Measurements from ENCODE around the gene AHNAK.

DNA sequence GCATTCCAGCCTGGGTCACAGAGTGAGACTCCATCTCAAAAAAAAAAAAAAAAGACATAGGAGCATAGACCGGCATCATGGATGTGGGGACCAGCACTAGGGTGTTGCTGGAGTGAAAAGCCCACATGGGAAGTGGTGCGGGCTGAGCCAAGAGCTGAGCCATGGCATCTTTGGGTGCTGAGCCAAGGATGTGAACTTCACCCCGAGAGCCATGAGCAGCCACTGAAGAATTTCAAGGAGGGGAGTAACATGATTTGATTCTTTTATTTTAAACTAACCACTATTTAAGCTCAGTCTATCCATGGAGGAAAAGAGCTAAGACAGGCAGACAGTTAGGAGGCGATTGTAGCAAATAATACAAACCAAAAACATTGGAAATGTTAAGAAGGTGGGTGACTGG is 57.4 kb downstream of the AHNAK start:
- TF ChIP-seq, protein P1, sequence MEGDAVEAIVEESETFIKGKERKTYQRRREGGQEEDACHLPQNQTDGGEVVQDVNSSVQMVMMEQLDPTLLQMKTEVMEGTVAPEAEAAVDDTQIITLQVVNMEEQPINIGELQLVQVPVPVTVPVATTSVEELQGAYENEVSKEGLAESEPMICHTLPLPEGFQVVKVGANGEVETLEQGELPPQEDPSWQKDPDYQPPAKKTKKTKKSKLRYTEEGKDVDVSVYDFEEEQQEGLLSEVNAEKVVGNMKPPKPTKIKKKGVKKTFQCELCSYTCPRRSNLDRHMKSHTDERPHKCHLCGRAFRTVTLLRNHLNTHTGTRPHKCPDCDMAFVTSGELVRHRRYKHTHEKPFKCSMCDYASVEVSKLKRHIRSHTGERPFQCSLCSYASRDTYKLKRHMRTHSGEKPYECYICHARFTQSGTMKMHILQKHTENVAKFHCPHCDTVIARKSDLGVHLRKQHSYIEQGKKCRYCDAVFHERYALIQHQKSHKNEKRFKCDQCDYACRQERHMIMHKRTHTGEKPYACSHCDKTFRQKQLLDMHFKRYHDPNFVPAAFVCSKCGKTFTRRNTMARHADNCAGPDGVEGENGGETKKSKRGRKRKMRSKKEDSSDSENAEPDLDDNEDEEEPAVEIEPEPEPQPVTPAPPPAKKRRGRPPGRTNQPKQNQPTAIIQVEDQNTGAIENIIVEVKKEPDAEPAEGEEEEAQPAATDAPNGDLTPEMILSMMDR (IDR thresholded peaks at IDR 0.05; ENCODE audit: insufficient read depth, low read length), result no peak
- TF ChIP-seq SPI1 (IDR thresholded peaks at IDR 0.05; ENCODE audit: borderline replicate concordance, low read depth), result no peak
- no peak for TF ChIP-seq POLR2AphosphoS5 (IDR thresholded peaks at IDR 0.05; ENCODE audit: low read depth)
- TF ChIP-seq, protein P2, sequence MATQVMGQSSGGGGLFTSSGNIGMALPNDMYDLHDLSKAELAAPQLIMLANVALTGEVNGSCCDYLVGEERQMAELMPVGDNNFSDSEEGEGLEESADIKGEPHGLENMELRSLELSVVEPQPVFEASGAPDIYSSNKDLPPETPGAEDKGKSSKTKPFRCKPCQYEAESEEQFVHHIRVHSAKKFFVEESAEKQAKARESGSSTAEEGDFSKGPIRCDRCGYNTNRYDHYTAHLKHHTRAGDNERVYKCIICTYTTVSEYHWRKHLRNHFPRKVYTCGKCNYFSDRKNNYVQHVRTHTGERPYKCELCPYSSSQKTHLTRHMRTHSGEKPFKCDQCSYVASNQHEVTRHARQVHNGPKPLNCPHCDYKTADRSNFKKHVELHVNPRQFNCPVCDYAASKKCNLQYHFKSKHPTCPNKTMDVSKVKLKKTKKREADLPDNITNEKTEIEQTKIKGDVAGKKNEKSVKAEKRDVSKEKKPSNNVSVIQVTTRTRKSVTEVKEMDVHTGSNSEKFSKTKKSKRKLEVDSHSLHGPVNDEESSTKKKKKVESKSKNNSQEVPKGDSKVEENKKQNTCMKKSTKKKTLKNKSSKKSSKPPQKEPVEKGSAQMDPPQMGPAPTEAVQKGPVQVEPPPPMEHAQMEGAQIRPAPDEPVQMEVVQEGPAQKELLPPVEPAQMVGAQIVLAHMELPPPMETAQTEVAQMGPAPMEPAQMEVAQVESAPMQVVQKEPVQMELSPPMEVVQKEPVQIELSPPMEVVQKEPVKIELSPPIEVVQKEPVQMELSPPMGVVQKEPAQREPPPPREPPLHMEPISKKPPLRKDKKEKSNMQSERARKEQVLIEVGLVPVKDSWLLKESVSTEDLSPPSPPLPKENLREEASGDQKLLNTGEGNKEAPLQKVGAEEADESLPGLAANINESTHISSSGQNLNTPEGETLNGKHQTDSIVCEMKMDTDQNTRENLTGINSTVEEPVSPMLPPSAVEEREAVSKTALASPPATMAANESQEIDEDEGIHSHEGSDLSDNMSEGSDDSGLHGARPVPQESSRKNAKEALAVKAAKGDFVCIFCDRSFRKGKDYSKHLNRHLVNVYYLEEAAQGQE (IDR thresholded peaks at IDR 0.05; ENCODE audit: insufficient replicate concordance, low read depth), result no peak
